Gastroesophageal sphincter (tissue), 3 donors: ENCODE results near the gene PTPRZ1.

ENCODE experiments used
- CTCF ChIP-seq, 4 experiments: fragments of 200-600 bp in 2 of 4; fragments of 450-650 bp in 2 of 4; sonication (generic) in 1 of 4; IDR thresholded peaks; one replicate each; pipeline ENCODE4 v1.5.1; 2017 to 2019; ENCODE audit warnings: antibody characterized with exemption in 4 of 4, mild to moderate bottlenecking in 2 of 4, moderate library complexity in 2 of 4
- POLR2AphosphoS5 ChIP-seq: sonication (generic); formaldehyde crosslinking; IDR thresholded peaks from one replicate; pipeline ENCODE4 v1.6.1; 2017; ENCODE audit warnings: antibody characterized with exemption

GRCh38 chr7:121879544-121879943 is 6.6 kb downstream of the PTPRZ1 start:
- TF ChIP-seq CTCF (IDR thresholded peaks at IDR 0.05) (no peak), POLR2AphosphoS5 (no peak)
